Prostate gland (tissue), 2 donors: Measurements from ENCODE around the gene CGNL1. TPM values are rescaled to one million over a fixed set of nuclear protein-coding genes. Genes with fewer than 3 reads are reported as not detected.
A peak's percentile ranks its signal among the peaks of the same experiment; 100 is the strongest.

Experiments used
- DNase-seq: peaks from one replicate; pipeline ENCODE4 v3.0.0-alpha.2; 2019; ENCODE audit warnings: low spot score
- H3K27ac ChIP-seq, 2 donors: fragments of 200-600 bp; sonication (generic); 2 replicates each; pipeline ENCODE4 v1.5.1; 2017 to 2019
- H3K27me3 ChIP-seq: fragments of 200-600 bp; sonication (generic); replicated peaks from 2 replicates; pipeline ENCODE4 v1.5.1; 2019; ENCODE audit not compliant: insufficient read depth
- H3K36me3 ChIP-seq, 2 donors: fragments of 200-600 bp; sonication (generic); 1 replicate in 1 of 2; 2 replicates in 1 of 2; pipeline versions ENCODE4 v1.5.1 to v1.8.1; 2017 to 2019
- H3K4me1 ChIP-seq: fragments of 200-600 bp; sonication (generic); replicated peaks from 2 replicates; pipeline ENCODE4 v1.5.1; 2019
- H3K4me3 ChIP-seq, 2 donors: fragments of 200-600 bp; sonication (generic); 2 replicates each; pipeline ENCODE4 v1.5.1; 2017 to 2019
- H3K9me3 ChIP-seq: fragments of 200-600 bp; sonication (generic); 2 replicates; pipeline ENCODE4 v1.5.1; 2017
- CTCF ChIP-seq, 4 experiments: fragments of 200-600 bp in 2 of 4; fragments of 450-650 bp in 2 of 4; sonication (generic) in 2 of 4; IDR thresholded peaks; 1 replicate in 3 of 4; 2 replicates in 1 of 4; pipeline ENCODE4 v1.5.1; 2016 to 2019; ENCODE audit warnings: antibody characterized with exemption in 4 of 4, mild to moderate bottlenecking in 2 of 4, moderate library complexity in 2 of 4
- POLR2A ChIP-seq: fragments of 450-650 bp; IDR thresholded peaks from one replicate; pipeline ENCODE4 v1.6.1; 2016; ENCODE audit warnings: antibody characterized with exemption, mild to moderate bottlenecking
- POLR2AphosphoS5 ChIP-seq: sonication (generic); formaldehyde crosslinking; IDR thresholded peaks from one replicate; pipeline ENCODE4 v1.6.1; 2017; ENCODE audit warnings: antibody characterized with exemption
- WGBS: methylation state at CpG from one replicate; pipeline ENCODE4 v1.1.5; 2018; 5-methylcytosine and 5-hydroxymethylcytosine counted together
- intact Hi-C: fragments of 100-400 bp; cut with DNase I; formaldehyde crosslinking; loops from one replicate; pipeline ENCODE4 v1.14.2; 2022
- total RNA-seq, 2 donors: library from RNA; depleted of rRNA; stranded (reverse); fragments of >200 nt; gene quantifications; one replicate each; pipeline ENCODE4 v1.1.0, GENCODE V29; 2016

The CGNL1 gene
- total RNA-seq, 2 donors from 2014 or later = 49.0 to 65.6 TPM

- Histone ChIP-seq H3K4me1 (peaks cover 38% of the 10 kb centered on the region), H3K9me3 (no peaks in the 10 kb centered on the region), H3K27ac (peak overlapping the region; percentile 54 to 85), H3K4me3 (no peak overlapping the region), H3K27me3 (no peaks in the 10 kb centered on the region), H3K36me3 (no peaks in the 10 kb centered on the region)
- TF ChIP-seq CTCF (IDR thresholded peaks at IDR 0.05) (no peak), POLR2A (no peak), POLR2AphosphoS5 (no peak)
- no peak for DNase-seq
- intact Hi-C loops = loop anchor here (5.0 to 10.0 kb wide), 2 partner anchors 64 to 152 kb away; partner anchors contain the start of gene CGNL1
- WGBS = 57% methylated on average over 5 of the region's 5 CpGs
Measured at GRCh38 chr15:57526615-57527014, 150.3 kb downstream of the CGNL1 start.

GRCh38 chr15:57527382-57528091, 151.2 kb downstream of the CGNL1 start:
- 52% methylated on average over 9 of the region's 9 CpGs for WGBS
- no peaks in the 10 kb centered on the region for H3K9me3 ChIP-seq
- H3K4me3 ChIP-seq = no peak overlapping the region
- intact Hi-C loops = loop anchor here (2.0 to 10.0 kb wide), 3 partner anchors 65 to 187 kb away; partner anchors contain the start of gene CGNL1
- DNase-seq = peak; percentile 74
- H3K27ac ChIP-seq = peak overlapping the region; percentile 54 to 85
- peaks cover 33% of the 10 kb centered on the region for H3K4me1 ChIP-seq
- H3K36me3 ChIP-seq = no peaks in the 10 kb centered on the region
- TF ChIP-seq CTCF (IDR thresholded peaks at IDR 0.05) (peak; percentile 46 to 92 (median 84)), POLR2A (no peak), POLR2AphosphoS5 (peak; percentile 84)
- no peaks in the 10 kb centered on the region for H3K27me3 ChIP-seq

- Histone ChIP-seq H3K4me3 (no peak overlapping the region), H3K36me3 (no peaks in the 10 kb centered on the region), H3K4me1 (peaks cover 29% of the 10 kb centered on the region), H3K9me3 (no peaks in the 10 kb centered on the region), H3K27ac (peak overlapping the region; percentile 68 to 85), H3K27me3 (no peaks in the 10 kb centered on the region)
- intact Hi-C loops = loop anchor here (2.0 to 10.0 kb wide), 3 partner anchors 67 to 188 kb away; partner anchors contain the start of gene CGNL1
- WGBS = 31% methylated on average over 1 of the region's 1 CpG
- DNase-seq = no peak
- no peak for TF ChIP-seq CTCF (IDR thresholded peaks at IDR 0.05)
- no peak for TF ChIP-seq POLR2A
- TF ChIP-seq POLR2AphosphoS5 = peak; percentile 68
Measured at GRCh38 chr15:57528940-57529565, 152.7 kb downstream of the CGNL1 start.

- no peak for DNase-seq
- Histone ChIP-seq H3K27me3 (no peaks in the 10 kb centered on the region), H3K4me3 (no peak overlapping the region), H3K36me3 (no peaks in the 10 kb centered on the region), H3K4me1 (peaks cover 29% of the 10 kb centered on the region), H3K9me3 (no peaks in the 10 kb centered on the region), H3K27ac (peak overlapping the region; percentile 68 to 85)
- intact Hi-C loops = loop anchor here (2.0 to 10.0 kb wide), 3 partner anchors 67 to 189 kb away; partner anchors contain the start of gene CGNL1
- WGBS = 10% methylated on average over 2 of the region's 2 CpGs
- TF ChIP-seq POLR2AphosphoS5 = peak; percentile 31
- no peak for TF ChIP-seq CTCF (IDR thresholded peaks at IDR 0.05)
Measured at GRCh38 chr15:57529748-57530147, 153.4 kb downstream of the CGNL1 start.
